DOHH2 (cell line): ENCODE measurements around the gene SLC25A13.

Source experiments
- H3F3A ChIP-seq: fragments of 200-600 bp; sonication (generic), shearing (Covaris generic); 2 replicates; pipeline ENCODE4 v1.6.0; 2016; ENCODE audit warnings: antibody characterized with exemption, mild to moderate bottlenecking; ENCODE audit not compliant: control insufficient read depth, insufficient read depth
- H3K27ac ChIP-seq: fragments of 200-600 bp; sonication (generic); 2 replicates; pipeline ENCODE4 v1.5.1; 2014; ENCODE audit warnings: low read depth, mild to moderate bottlenecking, low read length, moderate library complexity
- H3K27me3 ChIP-seq: fragments of 200-600 bp; sonication (generic); 2 replicates; pipeline ENCODE4 v1.6.1; 2014; ENCODE audit warnings: mild to moderate bottlenecking, low read length, mixed read lengths; ENCODE audit not compliant: control insufficient read depth
- H3K36me3 ChIP-seq: fragments of 200-600 bp; sonication (generic); 2 replicates; pipeline ENCODE4 v1.6.1; 2014; ENCODE audit warnings: mild to moderate bottlenecking, low read length, moderate library complexity, mixed read lengths; ENCODE audit not compliant: control insufficient read depth
- H3K4me1 ChIP-seq: fragments of 200-600 bp; sonication (generic); 2 replicates; pipeline ENCODE4 v1.6.1; 2014; ENCODE audit warnings: mild to moderate bottlenecking, low read length, mixed read lengths; ENCODE audit not compliant: control insufficient read depth
- H3K4me2 ChIP-seq: fragments of 200-600 bp; sonication (generic); 2 replicates; pipeline ENCODE4 v1.6.0; 2014; ENCODE audit warnings: mild to moderate bottlenecking, low read length, moderate library complexity
- H3K4me3 ChIP-seq: fragments of 200-600 bp; sonication (generic); 2 replicates; pipeline ENCODE4 v1.5.1; 2014; ENCODE audit warnings: mild to moderate bottlenecking, low read length, mixed read lengths
- H3K79me2 ChIP-seq: fragments of 200-600 bp; sonication (generic); 2 replicates; pipeline ENCODE4 v1.6.1; 2014; ENCODE audit warnings: mild to moderate bottlenecking, low read length, mixed read lengths; ENCODE audit not compliant: control insufficient read depth
- H3K9me2 ChIP-seq: fragments of 200-600 bp; sonication (generic); replicated peaks from 2 replicates; pipeline ENCODE4 v1.6.1; 2014; ENCODE audit warnings: mild to moderate bottlenecking, low read length, mixed read lengths; ENCODE audit not compliant: control insufficient read depth
- H3K9me3 ChIP-seq: fragments of 200-600 bp; sonication (generic); 2 replicates; pipeline ENCODE4 v1.6.1; 2014; ENCODE audit warnings: antibody characterized with exemption, low read length, mixed read lengths; ENCODE audit not compliant: control insufficient read depth, insufficient read depth
- H4K20me1 ChIP-seq: fragments of 200-600 bp; sonication (generic); 2 replicates; pipeline ENCODE4 v1.6.0; 2014; ENCODE audit warnings: low read depth, mild to moderate bottlenecking, antibody characterized with exemption, low read length, moderate library complexity; ENCODE audit not compliant: control insufficient read depth, insufficient read depth
- CTCF ChIP-seq: fragments of 200-600 bp; sonication (generic); IDR thresholded peaks from one replicate; pipeline ENCODE4 v1.5.1; 2014; ENCODE audit warnings: antibody characterized with exemption, mild to moderate bottlenecking, low read depth, low read length; ENCODE audit not compliant: poor library complexity, severe bottlenecking
- EZH2phosphoT487 ChIP-seq: fragments of 200-600 bp; sonication (generic); IDR thresholded peaks from 2 replicates; pipeline ENCODE4 v1.6.1; 2017; ENCODE audit warnings: borderline replicate concordance, mild to moderate bottlenecking, antibody characterized with exemption, low read length, moderate library complexity, mixed read lengths

The SLC25A13 gene

GRCh38 chr7:96216373-96216772 lies 105.5 kb downstream of the SLC25A13 start:
- no peaks in the 10 kb centered on the region for H3K9me2 ChIP-seq
- no peak overlapping the region for H3K27ac ChIP-seq
- H3K4me2 ChIP-seq, result no peak overlapping the region
- H3K36me3 ChIP-seq, result no peaks in the 10 kb centered on the region
- TF ChIP-seq CTCF (no peak), EZH2phosphoT487 (no peak)
- no peaks in the 10 kb centered on the region for H3K27me3 ChIP-seq
- H3K4me3 ChIP-seq, result no peak overlapping the region
- no peaks in the 10 kb centered on the region for H4K20me1 ChIP-seq
- H3K79me2 ChIP-seq, result no peaks in the 10 kb centered on the region
- H3K4me1 ChIP-seq, result no peaks in the 10 kb centered on the region
- H3K9me3 ChIP-seq, result no peaks in the 10 kb centered on the region
- no peaks in the 10 kb centered on the region for H3F3A ChIP-seq

GRCh38 chr7:96212474-96212873 lies 109.4 kb downstream of the SLC25A13 start:
- Histone ChIP-seq H3K9me3 (no peaks in the 10 kb centered on the region), H3F3A (no peaks in the 10 kb centered on the region), H3K4me3 (no peak overlapping the region), H3K9me2 (no peaks in the 10 kb centered on the region), H3K36me3 (no peaks in the 10 kb centered on the region), H3K4me1 (no peaks in the 10 kb centered on the region), H3K27me3 (no peaks in the 10 kb centered on the region), H4K20me1 (no peaks in the 10 kb centered on the region), H3K27ac (no peak overlapping the region), H3K4me2 (no peak overlapping the region), H3K79me2 (no peaks in the 10 kb centered on the region)
- TF ChIP-seq CTCF (no peak), EZH2phosphoT487 (no peak)

- Histone ChIP-seq H4K20me1 (no peaks in the 10 kb centered on the region), H3K4me1 (no peaks in the 10 kb centered on the region), H3K79me2 (no peaks in the 10 kb centered on the region), H3F3A (no peaks in the 10 kb centered on the region), H3K27ac (no peak overlapping the region), H3K4me3 (no peak overlapping the region), H3K9me2 (no peaks in the 10 kb centered on the region), H3K4me2 (no peak overlapping the region), H3K36me3 (no peaks in the 10 kb centered on the region), H3K9me3 (no peaks in the 10 kb centered on the region), H3K27me3 (no peaks in the 10 kb centered on the region)
- no peak for TF ChIP-seq EZH2phosphoT487
These were observed 109.9 kb downstream of the SLC25A13 start for GRCh38 chr7:96211954-96212353.

- no peak overlapping the region for H3K4me3 ChIP-seq
- no peaks in the 10 kb centered on the region for H3F3A ChIP-seq
- H3K36me3 ChIP-seq, result no peaks in the 10 kb centered on the region
- no peak overlapping the region for H3K4me2 ChIP-seq
- H4K20me1 ChIP-seq, result no peaks in the 10 kb centered on the region
- no peaks in the 10 kb centered on the region for H3K79me2 ChIP-seq
- no peaks in the 10 kb centered on the region for H3K9me2 ChIP-seq
- no peaks in the 10 kb centered on the region for H3K27me3 ChIP-seq
- TF ChIP-seq EZH2phosphoT487 (no peak), CTCF (no peak)
- no peaks in the 10 kb centered on the region for H3K4me1 ChIP-seq
- H3K27ac ChIP-seq, result no peak overlapping the region
- H3K9me3 ChIP-seq, result no peaks in the 10 kb centered on the region
These were observed 116.2 kb downstream of the SLC25A13 start for GRCh38 chr7:96205665-96206064.
